ENCODE results near the gene NOS2. TPM values are rescaled to one million over a fixed set of nuclear protein-coding genes. Genes with fewer than 3 reads are reported as not detected.

The NOS2 gene
- total and polyA plus RNA-seq, 12 donors, result 0.06 to 1.6 (median 0.23) TPM; not detected in 2

- ATAC-seq (no peak), DNase-seq (no peak)
- H3K36me3 ChIP-seq, result no peaks in the 10 kb centered on the region
- H3K4me3 ChIP-seq, result no peak overlapping the region
- intact Hi-C loops (cut with DNase I), result loop anchor here in 7 of 10 donors (10.0 kb wide), 2 partner anchors 442 to 452 kb away; no protein-coding TSS in a partner anchor
- H3K9me3 ChIP-seq, result no peaks in the 10 kb centered on the region
- H3K4me1 ChIP-seq, result peaks cover 0 to 19% (median 11%) of the 10 kb centered on the region in 9 donors
- no peak for TF ChIP-seq CTCF (IDR thresholded peaks at IDR 0.05)
- H3K27ac ChIP-seq, result no peak overlapping the region
- 71 to 73% methylated on average over 7 of the region's 7 CpGs for WGBS, 2 donors
- peaks cover 0 to 6% (median 0%) of the 10 kb centered on the region in 7 donors for H3K27me3 ChIP-seq
Observed at GRCh38 chr17:27802962-27803680, 2.8 kb upstream of the NOS2 start.

- no peak for TF ChIP-seq CTCF (IDR thresholded peaks at IDR 0.05)
- no peak for ATAC-seq
- intact Hi-C loops (cut with DNase I), result loop anchor here in 7 of 10 donors (10.0 kb wide), 2 partner anchors 443 to 453 kb away; no protein-coding TSS in a partner anchor
Observed at GRCh38 chr17:27802033-27802432, 1.7 kb upstream of the NOS2 start.

GRCh38 chr17:27798376-27798775, 2.0 kb downstream of the NOS2 start:
- WGBS, 2 donors, result 87 to 91% methylated on average over 8 of the region's 8 CpGs

More at GRCh38 chr17:27802033-27802432, 1.7 kb upstream of the NOS2 start:
- H3K9me3 ChIP-seq, result no peaks in the 10 kb centered on the region
- H3K36me3 ChIP-seq, result no peaks in the 10 kb centered on the region
- peaks cover 0 to 6% (median 0%) of the 10 kb centered on the region in 7 donors for H3K27me3 ChIP-seq
- no peak for DNase-seq
- peaks cover 0 to 12% (median 5%) of the 10 kb centered on the region in 9 donors for H3K4me1 ChIP-seq
- H3K27ac ChIP-seq, result no peak overlapping the region
- H3K4me3 ChIP-seq, result no peak overlapping the region
- WGBS, 2 donors, result 83 to 92% methylated on average over 2 of the region's 2 CpGs

More at GRCh38 chr17:27798376-27798775, 2.0 kb downstream of the NOS2 start:
- intact Hi-C loops (cut with DNase I), result no loop called here
- Histone ChIP-seq H3K36me3 (no peaks in the 10 kb centered on the region), H3K4me3 (no peak overlapping the region), H3K9me3 (no peaks in the 10 kb centered on the region), H3K27ac (no peak overlapping the region), H3K27me3 (peaks cover 0 to 30% (median 11%) of the 10 kb centered on the region in 7 donors), H3K4me1 (peaks cover under 1 to 9% (median 5%) of the 10 kb centered on the region in 9 donors)
- ATAC-seq (no peak), DNase-seq (no peak)
- no peak for TF ChIP-seq CTCF (IDR thresholded peaks at IDR 0.05)
